ENCODE measurements around the gene RNF26. TPM values are rescaled to one million over a fixed set of nuclear protein-coding genes. Genes with fewer than 3 reads are reported as not detected.

Gene RNF26
- total and polyA plus RNA-seq, 2 of the 4 experiments (the other 2 are of a cell fraction): 3.4 to 36.7 TPM

DNA sequence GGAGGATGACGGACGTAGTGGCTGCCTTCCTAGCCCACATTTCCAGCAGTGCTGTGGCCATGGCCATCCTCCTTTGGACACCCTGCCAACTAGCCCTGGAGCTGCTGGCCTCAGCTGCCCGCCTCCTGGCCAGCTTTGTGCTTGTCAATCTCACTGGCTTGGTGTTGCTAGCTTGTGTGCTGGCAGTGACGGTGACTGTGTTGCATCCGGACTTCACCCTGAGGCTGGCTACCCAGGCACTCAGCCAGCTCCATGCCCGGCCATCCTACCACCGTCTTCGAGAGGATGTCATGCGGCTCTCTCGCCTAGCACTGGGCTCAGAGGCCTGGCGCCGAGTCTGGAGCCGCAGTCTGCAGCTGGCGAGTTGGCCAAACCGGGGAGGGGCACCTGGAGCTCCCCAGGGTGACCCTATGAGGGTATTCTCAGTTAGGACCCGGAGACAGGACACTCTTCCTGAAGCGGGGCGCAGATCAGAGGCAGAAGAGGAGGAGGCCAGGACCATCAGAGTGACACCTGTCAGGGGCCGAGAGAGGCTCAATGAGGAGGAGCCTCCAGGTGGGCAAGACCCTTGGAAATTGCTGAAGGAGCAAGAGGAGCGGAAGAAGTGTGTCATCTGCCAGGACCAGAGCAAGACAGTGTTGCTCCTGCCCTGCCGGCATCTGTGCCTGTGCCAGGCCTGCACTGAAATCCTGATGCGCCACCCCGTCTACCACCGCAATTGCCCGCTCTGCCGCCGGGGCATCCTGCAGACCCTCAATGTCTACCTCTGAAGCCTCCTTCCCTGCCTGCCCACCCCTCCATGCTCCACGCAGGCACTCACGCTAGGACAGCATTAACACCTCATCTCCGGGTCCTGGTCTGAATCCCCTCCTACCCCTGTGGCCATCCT lies 1.6 kb downstream of the RNF26 start:
- H3K4ac ChIP-seq (ENCODE audit: low read depth, low read length): no peak overlapping the region; the same call in 1 of the 2 replicates
- CTCF ChIA-PET: interaction anchor here (1.1 kb wide), 1 partner anchor 241 kb away, joined by 3 read pairs; a partner anchor contains a TSS
- H3K14ac ChIP-seq (replicated peaks; ENCODE audit: low read depth, low read length): no peak overlapping the region
- no peak overlapping the region for H3K56ac ChIP-seq (ENCODE audit: extremely low read depth, insufficient read depth, low read length)
- H3K4me3 ChIP-seq (ENCODE audit: insufficient read depth, low read depth, low read length): no peak overlapping the region
- peaks cover 2% of the 10 kb centered on the region; the same call in 1 of the 2 replicates for H3K36me3 ChIP-seq (ENCODE audit: control insufficient read depth, insufficient read depth, low read length)
- peak overlapping the region; percentile 23; the same call in 1 of the 2 replicates for H2AK5ac ChIP-seq (ENCODE audit: low read depth, low read length)
- H2BK20ac ChIP-seq (ENCODE audit: low read depth, low read length): no peak overlapping the region
- no peak overlapping the region for H4K5ac ChIP-seq (ENCODE audit: low read depth, low read length)
- H3K9me1 ChIP-seq (ENCODE audit: insufficient read depth, low read length): peaks cover 14% of the 10 kb centered on the region
- H3K79me1 ChIP-seq (ENCODE audit: low read depth in 1 of 2, low read length in 2 of 2): peaks cover 17 to 38% of the 10 kb centered on the region in 2 experiments; a peak in 3 of 4 replicates
- TF ChIP-seq SMC3 (IDR thresholded peaks at IDR 0.05; ENCODE audit: low read depth, low read length) (no peak), POLR2A (IDR thresholded peaks at IDR 0.05; ENCODE audit: low read depth, low read length) (no peak), CHD1 (IDR thresholded peaks at IDR 0.05; ENCODE audit: low read depth, low read length) (no peak), CTCF (conservative IDR thresholded peaks at IDR 0.05; ENCODE audit: low read depth, low read length) (no peak), MXI1 (IDR thresholded peaks at IDR 0.05; ENCODE audit: borderline replicate concordance, low read depth, low read length) (no peak), MAFK (IDR thresholded peaks at IDR 0.05; ENCODE audit: low read depth, low read length) (no peak)
- H2BK120ac ChIP-seq (ENCODE audit: low read depth, low read length): no peak overlapping the region
- H3K18ac ChIP-seq (ENCODE audit: low read depth, low read length): no peak overlapping the region
- H3K4me2 ChIP-seq (ENCODE audit: low read depth, low read length): no peak overlapping the region; the same call in 1 of the 2 replicates
- no peak for DNase-seq
- H2AFZ ChIP-seq (replicated peaks; ENCODE audit: low read length, poor library complexity): no peak overlapping the region
- H4K8ac ChIP-seq (ENCODE audit: low read depth in 2 of 2, low read length in 2 of 2): no peak overlapping the region
- peak overlapping the region; percentile 57; the same call in 1 of the 2 replicates for H4K91ac ChIP-seq (ENCODE audit: insufficient read depth, low read depth, low read length)
- H3K23ac ChIP-seq (ENCODE audit: low read depth, low read length): no peak overlapping the region
- no peaks in the 10 kb centered on the region for H3K9me3 ChIP-seq (ENCODE audit: control insufficient read depth, insufficient read depth, low read length)
- H3K9ac ChIP-seq (ENCODE audit: low read depth, low read length): no peak overlapping the region
- intact Hi-C loops (cut with micrococcal nuclease) (loop anchor here (5.0 kb wide), 1 partner anchor 189 kb away; the partner anchor contains the start of gene ABCG4), dilution Hi-C loops (cut with HindIII; ENCODE audit: low sequenced_read_pairs, unreplicated experiment) (no loop called here), in situ Hi-C loops (cut with MboI; ENCODE audit: low sequenced_read_pairs) (no loop called here)
- no peak overlapping the region for H2BK5ac ChIP-seq (ENCODE audit: low read depth, low read length, poor library complexity, severe bottlenecking)
- peaks cover 24% of the 10 kb centered on the region for H3K4me1 ChIP-seq (ENCODE audit: control insufficient read depth, insufficient read depth, low read length)
- 94% methylated on average over 23 of the region's 30 CpGs; no CpG with 5 or more reads in 1 of the 2 experiments for WGBS, 2 experiments (ENCODE audit: extremely low coverage in 2 of 2, insufficient read length in 1 of 2)
- H4K20me1 ChIP-seq (ENCODE audit: insufficient read depth, low read length): peaks cover 5% of the 10 kb centered on the region; the same call in 1 of the 2 replicates
- POLR2A ChIA-PET (ENCODE audit: unreplicated experiment): no interaction called here
- H2BK15ac ChIP-seq (ENCODE audit: low read depth, low read length): no peak overlapping the region
- H2AK9ac ChIP-seq (replicated peaks; ENCODE audit: low read depth, low read length, poor library complexity): peak overlapping the region; percentile 33
- H3K27ac ChIP-seq (ENCODE audit: insufficient read depth, low read length): no peak overlapping the region; the same call in 1 of the 2 replicates
- H3K27me3 ChIP-seq (ENCODE audit: control insufficient read depth, insufficient read depth, low read length): no peaks in the 10 kb centered on the region
- ATAC-seq (ENCODE audit: low read depth): no peak
- no TSS peak for BruUV-seq (replicated peaks)

Measured in IMR-90 (cell line).